GM18867 (cell line): ENCODE results near the gene IL16.
"Not testable (repeated sequence)": the region's sequence is repeated elsewhere in the genome, so short reads cannot be mapped to it uniquely, and the experiment has no call there.

Source experiments
- ATAC-seq: cut with Tn5 transposase; IDR thresholded peaks from one replicate; pipeline ENCODE4 v1.9.1; 2021; ENCODE audit warnings: mild to moderate bottlenecking, moderate library complexity; ENCODE audit not compliant: unreplicated experiment

Gene IL16

DNA sequence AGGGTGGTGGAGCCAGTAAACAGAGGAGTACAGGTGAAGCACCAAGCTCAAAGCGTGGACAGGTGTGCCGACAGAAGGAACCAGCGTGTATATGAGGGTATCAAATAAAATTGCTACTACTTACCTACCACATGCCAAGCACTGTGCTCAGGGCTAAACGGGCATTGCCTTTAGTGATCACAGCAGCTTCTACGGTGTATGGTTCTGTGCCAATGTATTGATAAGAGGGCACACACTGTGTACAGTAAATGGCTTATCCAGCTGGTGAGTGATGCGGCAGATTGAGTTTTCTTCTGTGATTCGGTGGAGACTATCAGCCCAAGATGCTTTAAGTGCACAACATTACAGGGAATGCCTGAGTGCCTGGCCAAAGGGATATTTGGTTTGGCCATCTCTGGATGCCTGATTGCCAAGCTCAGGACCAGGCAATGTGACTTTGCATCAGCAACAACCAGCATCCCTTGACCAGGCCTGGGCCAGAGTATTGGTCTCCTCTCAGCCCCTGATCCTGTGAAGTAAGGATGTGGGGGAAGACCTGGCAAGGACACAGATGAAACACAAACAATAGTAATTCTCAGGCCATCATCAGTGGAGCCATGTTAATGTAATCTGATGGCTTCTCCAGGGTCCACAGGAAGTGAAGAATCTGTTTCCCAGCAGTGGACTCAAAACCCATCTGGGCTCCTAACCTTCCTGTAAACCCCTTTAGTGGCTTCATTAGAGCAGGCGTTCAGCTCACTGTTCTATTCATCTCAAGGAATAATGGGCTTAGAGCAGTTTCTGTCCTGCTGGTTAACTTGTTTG lies 113.2 kb downstream of the IL16 start:
- no peak for ATAC-seq

DNA sequence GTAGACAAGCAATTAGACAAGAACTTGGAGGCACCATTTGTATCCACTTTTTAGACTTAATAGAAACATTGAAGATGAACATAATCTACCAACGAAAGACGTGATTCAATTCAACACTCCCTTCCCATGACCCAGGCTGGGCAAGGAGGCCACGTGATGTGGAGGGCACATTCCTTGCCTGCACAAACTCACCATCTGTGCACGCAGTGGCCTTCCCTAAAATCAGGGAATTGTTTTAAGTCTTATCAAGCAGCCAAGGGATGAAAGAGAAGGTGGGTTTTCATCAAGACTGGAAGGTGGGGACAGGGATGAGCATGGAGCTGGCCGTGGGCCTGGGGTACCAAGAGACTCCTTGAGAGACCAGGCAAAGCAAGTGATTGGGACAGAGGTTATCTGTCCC lies 113.8 kb downstream of the IL16 start:
- no peak for ATAC-seq

DNA sequence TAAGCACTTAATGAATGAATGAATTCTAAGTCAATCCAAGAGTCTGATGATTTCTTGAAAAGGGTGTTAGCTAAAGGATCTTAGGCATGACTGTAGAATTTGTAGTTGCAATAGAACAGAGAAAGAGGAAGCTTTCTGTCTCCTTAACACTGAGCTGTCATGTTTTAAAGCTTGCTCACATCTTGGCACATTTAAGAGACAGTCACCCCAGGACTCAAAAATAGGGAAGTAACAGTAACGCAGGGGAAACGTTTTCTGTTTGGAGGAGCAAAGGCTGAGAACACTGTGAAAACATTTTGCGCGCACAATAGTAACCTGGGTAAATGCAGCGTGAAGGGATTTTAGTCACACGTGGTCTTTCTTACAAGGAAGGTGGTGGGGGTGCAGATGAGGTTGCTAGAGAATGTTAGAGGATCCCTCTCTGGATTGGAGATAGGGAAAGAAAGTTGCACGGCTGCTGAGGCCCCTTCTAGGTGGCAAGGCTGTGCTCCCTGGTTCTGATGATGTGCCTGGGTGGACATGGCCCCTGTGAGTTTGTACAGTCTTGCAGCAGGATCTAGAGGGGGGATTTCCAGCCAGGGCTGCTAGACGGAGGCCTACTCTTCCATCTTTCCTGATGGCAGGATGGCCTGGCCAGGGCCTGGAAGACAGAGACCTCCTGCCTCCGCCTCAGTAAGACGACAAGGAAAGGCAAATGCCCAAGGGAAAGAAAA lies 115.2 kb downstream of the IL16 start:
- peak; percentile 72 for ATAC-seq

- ATAC-seq, result no peak
Measured at GRCh38 chr15:81312790-81313543, 116.3 kb downstream of the IL16 start.

DNA sequence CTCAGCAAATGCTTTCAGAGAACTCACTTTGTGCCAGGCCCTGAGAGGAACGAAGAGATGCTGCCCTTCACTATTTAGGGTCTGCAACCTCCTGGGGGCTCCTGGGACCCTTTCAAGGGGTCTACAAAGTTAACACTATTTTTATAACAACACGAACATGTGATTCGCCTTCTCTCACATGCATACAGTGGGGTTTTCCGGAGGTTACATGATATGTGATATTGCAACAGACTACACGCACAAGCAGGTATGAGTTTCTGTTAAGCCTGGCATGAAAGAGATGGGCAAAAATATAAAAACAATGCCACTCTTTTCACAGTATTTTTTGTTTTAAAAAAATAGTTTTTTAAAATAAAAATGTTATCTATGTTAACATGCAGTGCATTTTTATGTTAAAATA lies 117.0 kb downstream of the IL16 start:
- ATAC-seq, result no peak

GRCh38 chr15:81314378-81314777 lies 117.7 kb downstream of the IL16 start:
- no peak for ATAC-seq

DNA sequence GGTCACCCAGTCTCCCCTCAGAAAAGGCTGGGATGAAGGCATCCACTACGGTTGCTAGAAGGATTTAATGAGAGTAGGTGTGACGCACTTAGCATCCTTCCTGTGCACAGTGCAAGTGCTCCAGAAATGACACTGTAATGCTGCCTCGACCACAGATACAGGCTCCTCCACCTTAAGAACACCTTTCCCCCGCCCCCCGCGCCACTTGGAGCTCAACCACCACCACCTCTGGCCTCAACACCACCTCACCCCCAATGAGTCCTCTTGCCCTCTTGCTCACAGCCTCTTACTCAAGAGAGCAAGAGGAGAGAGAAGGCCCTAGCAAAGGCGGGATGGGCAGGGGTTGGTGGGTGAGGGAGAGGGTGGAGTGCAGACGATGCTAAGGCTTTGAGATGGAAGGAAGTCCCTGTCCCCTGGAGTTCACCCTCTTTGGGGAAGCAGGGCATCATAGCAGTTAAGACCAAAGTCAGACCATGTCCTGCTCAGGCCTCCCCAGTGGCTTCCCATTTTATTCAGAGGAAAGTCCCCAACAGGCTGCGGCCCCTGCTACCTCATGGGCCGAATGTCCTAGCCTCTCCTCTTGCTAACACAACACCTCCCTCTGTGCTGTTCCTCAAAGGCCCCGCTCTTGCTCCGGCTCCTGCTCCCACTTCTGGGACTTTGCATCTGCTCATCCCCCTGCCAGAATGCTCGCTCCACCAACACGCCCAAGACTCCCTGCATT lies 118.9 kb downstream of the IL16 start:
- no peak for ATAC-seq

DNA sequence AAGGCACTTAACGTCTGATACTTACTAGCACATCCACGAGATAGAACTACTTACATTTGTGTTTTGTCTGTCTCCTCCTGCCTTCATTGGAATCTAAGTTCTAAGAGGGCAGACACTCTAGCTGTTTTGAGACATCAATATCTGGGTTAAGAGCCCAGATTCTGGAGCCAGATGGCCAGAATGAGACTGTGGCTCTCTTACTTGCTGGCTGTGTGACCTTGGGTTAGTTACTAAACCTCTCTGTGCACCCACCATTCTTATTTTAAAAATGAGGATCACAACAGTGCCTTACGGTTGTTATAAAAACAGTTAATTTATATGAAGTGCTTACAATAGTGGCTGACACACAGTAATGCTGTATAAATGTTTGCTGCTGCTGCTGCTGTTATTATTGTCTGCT lies 119.6 kb downstream of the IL16 start:
- no peak for ATAC-seq

GRCh38 chr15:81317642-81318017 lies 121.0 kb downstream of the IL16 start:
- no peak for ATAC-seq

GRCh38 chr15:81321667-81322066 lies 125.0 kb downstream of the IL16 start:
- ATAC-seq, result no peak

GRCh38 chr15:81322676-81323253 lies 126.1 kb downstream of the IL16 start:
- ATAC-seq, result no peak

DNA sequence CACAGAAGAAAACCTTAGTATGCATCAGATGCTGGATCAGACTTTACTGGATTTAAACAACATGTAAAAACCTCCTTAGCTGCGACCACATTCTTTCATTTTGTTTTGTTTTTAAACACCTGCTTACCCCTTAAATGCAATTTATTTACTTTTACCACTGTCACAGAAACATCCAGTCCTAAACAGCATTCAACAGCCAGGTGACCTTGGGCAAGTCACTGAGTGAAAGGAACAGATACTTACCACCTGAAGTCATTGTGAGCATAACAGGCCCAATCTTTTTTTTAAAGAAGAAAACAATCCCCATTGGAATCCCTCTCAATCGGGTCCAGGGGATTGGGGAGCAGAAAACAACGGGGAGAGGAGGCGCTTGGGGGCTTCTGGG lies 126.9 kb downstream of the IL16 start:
- peak; percentile 15 for ATAC-seq

DNA sequence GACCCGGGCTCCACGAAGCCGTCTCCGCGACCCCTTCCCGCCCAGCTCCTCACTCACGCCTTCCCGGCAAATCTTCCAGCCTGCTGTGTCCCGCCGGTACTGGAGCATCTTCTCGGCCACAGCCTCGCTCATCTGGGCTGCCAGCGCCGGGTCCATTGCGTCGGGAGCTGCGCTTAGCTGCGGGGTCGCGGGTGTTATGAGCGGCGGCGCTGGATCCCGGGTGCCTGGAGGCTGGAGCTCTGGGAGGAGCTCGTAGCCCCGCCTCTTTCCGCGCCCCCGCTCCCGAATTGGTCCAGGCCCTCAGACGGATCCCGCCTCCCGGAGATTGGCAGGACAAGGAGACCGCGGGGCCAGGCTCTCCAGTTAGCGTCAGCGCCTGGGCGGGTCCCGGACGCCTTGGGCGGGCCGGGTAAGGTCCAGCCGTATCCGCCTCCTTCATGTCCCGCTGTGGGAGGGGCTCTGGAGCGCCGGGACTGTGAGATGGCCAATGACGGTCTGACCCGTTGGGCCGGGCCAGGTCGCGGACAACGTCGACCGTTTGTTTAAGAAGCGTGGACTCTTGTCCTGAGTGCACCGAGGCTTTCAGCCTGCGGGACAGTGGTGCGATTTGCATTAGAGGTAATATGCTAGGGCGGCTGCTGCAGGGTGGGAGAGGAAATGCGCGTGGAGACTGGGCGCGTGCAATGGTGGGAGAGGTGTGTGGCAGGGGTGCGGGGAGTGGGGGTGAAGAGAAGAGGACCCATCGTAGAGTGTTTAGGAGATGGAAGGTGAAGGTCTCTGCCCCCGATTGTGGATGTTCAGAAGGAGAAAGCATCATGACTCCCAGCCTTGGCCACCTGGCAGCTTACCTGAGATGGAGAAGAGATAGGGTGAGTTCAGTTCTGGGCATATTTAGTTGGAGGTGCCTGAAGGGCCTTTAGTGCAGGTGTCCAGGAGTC lies 127.5 kb downstream of the IL16 start, which contains the start of gene STARD5:
TSS of gene STARD5 (minus strand) at position 198 of the 938 bp plus-strand sequence. CDS start at position 156, 42 bp downstream.
- ATAC-seq, result peak; percentile 99

- ATAC-seq, result no peak
Measured at GRCh38 chr15:81326466-81327212, 130.0 kb downstream of the IL16 start.

DNA sequence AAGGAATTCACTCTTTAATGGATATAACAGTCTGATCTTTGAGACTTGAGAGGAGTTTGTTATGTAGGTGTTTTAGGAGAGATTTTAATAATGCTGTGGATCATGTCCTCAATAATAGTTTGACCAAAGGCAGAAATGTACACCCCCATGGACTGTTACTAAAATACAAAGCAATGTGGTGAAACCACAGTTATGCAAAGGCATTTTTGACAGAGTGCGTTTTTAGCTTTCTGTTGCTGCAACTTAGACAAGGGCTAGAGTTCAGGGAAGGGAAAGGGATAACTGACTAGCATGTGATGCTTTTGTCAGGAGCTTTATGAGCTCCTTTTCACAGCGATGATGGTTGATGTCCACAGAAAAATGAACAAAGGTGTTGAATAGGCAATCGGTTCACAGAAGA lies 130.8 kb downstream of the IL16 start:
- ATAC-seq, result no peak

- ATAC-seq, result no peak
Measured at GRCh38 chr15:81329446-81329845, 132.8 kb downstream of the IL16 start.

GRCh38 chr15:81330366-81331090 lies 133.8 kb downstream of the IL16 start:
- no peak for ATAC-seq

DNA sequence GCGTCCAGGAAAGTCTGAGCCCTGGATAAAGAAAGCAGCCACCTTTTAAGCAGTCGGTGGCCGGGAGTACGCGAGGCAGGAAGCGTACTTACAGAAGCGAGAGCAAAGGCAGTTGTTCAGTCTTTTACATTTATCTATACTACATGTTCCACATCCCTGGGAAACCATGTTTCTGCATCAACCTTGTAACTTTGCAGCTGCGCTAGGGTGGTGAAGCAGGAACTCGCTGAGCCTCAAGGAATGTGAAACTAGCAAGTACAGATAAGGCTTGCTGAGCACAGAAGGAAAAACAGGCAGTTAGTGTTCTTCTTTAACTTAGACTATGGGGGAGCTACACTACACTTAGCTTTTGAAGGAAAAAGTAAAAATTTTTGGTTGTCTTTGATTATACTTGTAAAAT lies 134.5 kb downstream of the IL16 start:
- ATAC-seq, result not testable (repeated sequence)
